ENCODE data around the gene HLA-E. TPM values are rescaled to one million over a fixed set of nuclear protein-coding genes. Genes with fewer than 3 reads are reported as not detected.

Gene HLA-E
- total and polyA plus RNA-seq, 2 of the 13 experiments (the other 11 are each of a cell fraction or from before 2014, with no cell fraction given) = 45.2 to 90.4 TPM

- ChIA-PET POLR2A (no interaction called here), CTCF (ENCODE audit: low intra/inter-chr PET ratio, low total read pairs) (no interaction called here)
- WGBS (ENCODE audit: low lambda C conversion rate) = 17% methylated on average over 8 of the region's 8 CpGs
- H3K4me1 ChIP-seq (ENCODE audit: insufficient read depth, low read length) = no peaks in the 10 kb centered on the region
- no peaks in the 10 kb centered on the region for H3K36me3 ChIP-seq (replicated peaks in 1 of 2; ENCODE audit: control insufficient read depth in 1 of 2, insufficient read depth in 2 of 2, low read length in 2 of 2)
- no peak overlapping the region for H3K4me2 ChIP-seq (ENCODE audit: low read depth, low read length)
- DNase-seq (ENCODE audit: low spot score) (no peak), ATAC-seq (no peak), FAIRE-seq (no peak)
- no peak overlapping the region for H2AFZ ChIP-seq (ENCODE audit: low read length)
- intact Hi-C loops (cut with micrococcal nuclease; ENCODE audit: unreplicated experiment) (no loop called here), in situ Hi-C loops (cut with HindIII; ENCODE audit: extremely low pct_ligation_motif_present, low pct_unique_long_range_greater_than_20kb) (no loop called here)
- no peak overlapping the region for H3K4me3 ChIP-seq (replicated peaks in 1 of 3; ENCODE audit: insufficient read depth in 1 of 3, low read depth in 2 of 3, low read length in 3 of 3)
- H3K79me2 ChIP-seq (ENCODE audit: insufficient read depth, low read length) = no peaks in the 10 kb centered on the region
- BruUV-seq (replicated peaks) = no TSS peak
- H3K9ac ChIP-seq (ENCODE audit: insufficient read depth, low read depth, low read length) = no peak overlapping the region
- H3K27me3 ChIP-seq (ENCODE audit: control insufficient read depth in 1 of 2, insufficient read depth in 2 of 2, low read length in 2 of 2) = peaks cover 5 to 47% of the 10 kb centered on the region in 2 experiments
- no peak overlapping the region for H3K27ac ChIP-seq (ENCODE audit: extremely low read length, insufficient read depth, low read length)
- TF ChIP-seq EEA1 (CRISPR knock-in tag; IDR thresholded peaks at IDR 0.05; ENCODE audit: borderline replicate concordance) (no peak), ZFP91 (CRISPR knock-in tag; IDR thresholded peaks at IDR 0.05; ENCODE audit: borderline replicate concordance) (no peak), SPEN (CRISPR knock-in tag; IDR thresholded peaks at IDR 0.05; ENCODE audit: low read depth) (no peak), ZNF607 (CRISPR knock-in tag; IDR thresholded peaks at IDR 0.05; ENCODE audit: borderline replicate concordance) (no peak), NFYC (CRISPR knock-in tag; IDR thresholded peaks at IDR 0.05) (no peak), PRDM10 (CRISPR knock-in tag; IDR thresholded peaks at IDR 0.05; ENCODE audit: low read depth) (0 out of 2 replicates have a peak, but pooled peaks have one; percentile 18), CTCF (CRISPR knock-in tag; IDR thresholded peaks at IDR 0.05) (no peak)
- no peaks in the 10 kb centered on the region for H4K20me1 ChIP-seq (ENCODE audit: insufficient read depth, low read length)
- no peaks in the 10 kb centered on the region for H3K9me3 ChIP-seq (ENCODE audit: low read length)
Measured at GRCh38 chr6:30444451-30444742, 44.9 kb upstream of the HLA-E start.
